Fibroblast of villous mesenchyme (primary cell): Measurements from ENCODE around the gene SNRNP70. TPM values are rescaled to one million over a fixed set of nuclear protein-coding genes. Genes with fewer than 3 reads are reported as not detected.
"Not testable (repeated sequence)": the region's sequence is repeated elsewhere in the genome, so short reads cannot be mapped to it uniquely, and the experiment has no call there.

ENCODE experiments used
- DNase-seq: peaks from one replicate; pipeline ENCODE4 v3.0.0-alpha.2; 2010; ENCODE audit warnings: low read depth
- H3K4me3 ChIP-seq: 2 replicates; pipeline ENCODE4 v1.5.1; 2011; ENCODE audit warnings: low read depth, mild to moderate bottlenecking, low read length
- CTCF ChIP-seq: IDR thresholded peaks from 2 replicates; pipeline ENCODE4 v1.5.1; 2012; ENCODE audit warnings: low read depth, mild to moderate bottlenecking, low read length; ENCODE audit not compliant: insufficient read depth
- total RNA-seq: library from RNA; depleted of rRNA; stranded (reverse); fragments of >200 nt; gene quantifications from 2 replicates; pipeline ENCODE4 v1.2.3, GENCODE V29; 2012

The SNRNP70 gene, protein sequence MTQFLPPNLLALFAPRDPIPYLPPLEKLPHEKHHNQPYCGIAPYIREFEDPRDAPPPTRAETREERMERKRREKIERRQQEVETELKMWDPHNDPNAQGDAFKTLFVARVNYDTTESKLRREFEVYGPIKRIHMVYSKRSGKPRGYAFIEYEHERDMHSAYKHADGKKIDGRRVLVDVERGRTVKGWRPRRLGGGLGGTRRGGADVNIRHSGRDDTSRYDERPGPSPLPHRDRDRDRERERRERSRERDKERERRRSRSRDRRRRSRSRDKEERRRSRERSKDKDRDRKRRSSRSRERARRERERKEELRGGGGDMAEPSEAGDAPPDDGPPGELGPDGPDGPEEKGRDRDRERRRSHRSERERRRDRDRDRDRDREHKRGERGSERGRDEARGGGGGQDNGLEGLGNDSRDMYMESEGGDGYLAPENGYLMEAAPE
- 117 and 197 TPM in 2 replicates for total RNA-seq

GRCh38 chr19:49085020-49085867 lies at the start of gene SNRNP70:
TSS of gene SNRNP70 (plus strand) at chr19:49085451. CDS start at chr19:49086415, 964 bp downstream.
- H3K4me3 ChIP-seq = peak within 1 kb of the TSS; percentile 97

GRCh38 chr19:49036815-49037214 lies 48.4 kb upstream of the SNRNP70 start, which contains the start of gene CGB1:
TSS of gene CGB1 (minus strand) at chr19:49036895. CDS start at chr19:49036711, 184 bp downstream.
- DNase-seq, H3K4me3 ChIP-seq: not testable (repeated sequence)
- peak; percentile 48 for TF ChIP-seq CTCF

More at GRCh38 chr19:49085020-49085867, at the start of gene SNRNP70:
- no peak for TF ChIP-seq CTCF
- DNase-seq = peak; percentile 100

DNA sequence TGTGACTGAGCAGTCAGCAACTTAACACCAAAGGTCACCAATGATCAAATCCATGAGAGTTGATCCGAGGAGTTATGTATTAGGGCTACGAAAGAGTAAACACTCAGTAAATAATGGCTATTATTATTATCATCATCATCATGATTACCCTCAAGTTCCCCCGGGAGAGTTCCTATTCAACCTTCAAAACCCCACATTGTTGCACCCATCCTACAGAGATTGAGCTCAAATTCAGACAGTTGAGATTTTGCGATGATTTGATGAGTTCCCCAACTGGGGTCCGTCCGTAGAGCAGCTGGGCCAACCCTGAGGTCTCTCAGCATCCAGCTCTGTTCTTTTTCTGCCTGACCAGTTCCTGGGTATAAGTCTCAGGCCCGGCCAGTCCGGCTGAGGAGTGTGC lies 47.1 kb upstream of the SNRNP70 start:
- H3K4me3 ChIP-seq, DNase-seq: not testable (repeated sequence)

- peak; percentile 67 for DNase-seq
- not testable (repeated sequence) for H3K4me3 ChIP-seq
Observed at GRCh38 chr19:49038557-49039276, 46.5 kb upstream of the SNRNP70 start.

DNA sequence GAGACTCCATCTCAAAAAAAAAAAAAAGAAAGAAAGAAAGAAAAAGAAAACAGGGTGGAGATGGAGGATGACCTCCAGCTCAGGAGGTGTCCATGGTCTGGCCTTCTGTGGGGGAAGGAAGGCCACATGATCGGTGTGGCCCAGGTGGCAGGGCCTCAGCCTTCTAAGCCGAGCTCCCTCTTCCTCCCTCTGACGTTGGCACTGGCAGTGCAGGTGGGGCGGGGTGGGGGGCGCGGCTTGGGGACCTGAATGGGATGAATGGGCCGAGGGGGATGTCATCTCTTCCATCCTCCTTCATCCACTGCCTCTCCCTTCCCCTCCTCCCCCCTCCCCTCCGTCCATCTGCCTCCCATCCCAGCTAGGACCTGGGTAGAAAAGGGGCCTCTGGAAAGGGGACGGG lies 45.5 kb upstream of the SNRNP70 start:
- not testable (repeated sequence) for DNase-seq, H3K4me3 ChIP-seq

DNA sequence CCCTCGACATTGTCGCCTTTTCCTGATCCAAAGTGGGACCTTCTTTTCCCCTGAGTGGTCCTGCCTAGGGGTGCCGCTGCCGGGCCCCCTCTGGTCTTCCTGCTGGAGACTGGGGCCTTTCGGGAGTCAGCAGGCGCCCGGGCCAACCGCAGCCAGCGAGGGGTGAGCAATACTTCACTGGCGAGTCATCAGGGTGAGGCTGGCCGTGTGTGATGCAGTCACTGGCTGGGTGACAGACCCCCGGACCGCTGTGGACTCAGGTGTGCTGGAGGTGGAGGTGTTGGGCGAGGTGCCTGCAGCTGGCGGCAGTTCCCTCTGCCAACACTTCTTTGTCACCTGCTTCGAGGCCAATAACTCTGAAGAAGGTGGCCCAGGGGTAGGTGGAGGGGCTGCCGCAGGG lies 43.1 kb upstream of the SNRNP70 start:
- DNase-seq = no peak
- TF ChIP-seq CTCF = no peak
- H3K4me3 ChIP-seq = no peak overlapping the region

- H3K4me3 ChIP-seq, DNase-seq: not testable (repeated sequence)
Observed at GRCh38 chr19:49042666-49043065, 42.6 kb upstream of the SNRNP70 start.

DNA sequence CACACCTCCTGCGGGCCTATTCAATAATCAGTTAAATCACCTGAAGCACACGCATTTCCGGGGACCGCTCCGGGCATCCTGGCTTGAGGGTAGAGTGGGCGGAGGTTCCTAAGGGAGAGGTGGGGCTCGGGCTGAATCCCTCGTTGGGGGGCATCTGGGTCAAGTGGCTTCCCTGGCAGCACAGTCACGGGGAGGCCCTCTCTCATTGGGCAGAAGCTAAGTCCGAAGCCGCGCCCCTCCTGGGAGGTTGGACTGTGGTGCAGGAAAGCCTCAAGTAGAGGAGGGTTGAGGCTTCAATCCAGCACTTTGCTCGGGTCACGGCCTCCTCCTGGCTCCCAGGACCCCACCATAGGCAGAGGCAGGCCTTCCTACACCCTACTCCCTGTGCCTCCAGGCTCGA lies 41.7 kb upstream of the SNRNP70 start, which contains the start of gene CGB5:
CGB5 (plus strand) TSS at position 301 of the 400 bp plus-strand sequence. CDS start 362 bp downstream, outside the sequence.
- not testable (repeated sequence) for DNase-seq

GRCh38 chr19:49049011-49049410 lies 36.2 kb upstream of the SNRNP70 start, which contains the start of gene CGB8:
TSS of gene CGB8 (minus strand) at chr19:49049111. CDS start at chr19:49048739, 372 bp downstream.
- DNase-seq, H3K4me3 ChIP-seq: not testable (repeated sequence)

More for the DNA sequence above, 41.7 kb upstream of the SNRNP70 start, which contains the start of gene CGB5:
- not testable (repeated sequence) for H3K4me3 ChIP-seq

GRCh38 chr19:49049834-49050233 lies 35.4 kb upstream of the SNRNP70 start:
- not testable (repeated sequence) for H3K4me3 ChIP-seq, DNase-seq

- H3K4me3 ChIP-seq = not testable (repeated sequence)
- DNase-seq = peak; percentile 31
Observed at GRCh38 chr19:49050376-49051033, 34.7 kb upstream of the SNRNP70 start.
